GM18907 (cell line): ENCODE results near the gene PCIF1.
"Not testable (repeated sequence)": the region's sequence is repeated elsewhere in the genome, so short reads cannot be mapped to it uniquely, and the experiment has no call there.

Source experiments
- ATAC-seq: cut with Tn5 transposase; IDR thresholded peaks from one replicate; pipeline ENCODE4 v1.9.1; 2021; ENCODE audit warnings: mild to moderate bottlenecking, moderate library complexity; ENCODE audit not compliant: unreplicated experiment

Gene PCIF1

DNA sequence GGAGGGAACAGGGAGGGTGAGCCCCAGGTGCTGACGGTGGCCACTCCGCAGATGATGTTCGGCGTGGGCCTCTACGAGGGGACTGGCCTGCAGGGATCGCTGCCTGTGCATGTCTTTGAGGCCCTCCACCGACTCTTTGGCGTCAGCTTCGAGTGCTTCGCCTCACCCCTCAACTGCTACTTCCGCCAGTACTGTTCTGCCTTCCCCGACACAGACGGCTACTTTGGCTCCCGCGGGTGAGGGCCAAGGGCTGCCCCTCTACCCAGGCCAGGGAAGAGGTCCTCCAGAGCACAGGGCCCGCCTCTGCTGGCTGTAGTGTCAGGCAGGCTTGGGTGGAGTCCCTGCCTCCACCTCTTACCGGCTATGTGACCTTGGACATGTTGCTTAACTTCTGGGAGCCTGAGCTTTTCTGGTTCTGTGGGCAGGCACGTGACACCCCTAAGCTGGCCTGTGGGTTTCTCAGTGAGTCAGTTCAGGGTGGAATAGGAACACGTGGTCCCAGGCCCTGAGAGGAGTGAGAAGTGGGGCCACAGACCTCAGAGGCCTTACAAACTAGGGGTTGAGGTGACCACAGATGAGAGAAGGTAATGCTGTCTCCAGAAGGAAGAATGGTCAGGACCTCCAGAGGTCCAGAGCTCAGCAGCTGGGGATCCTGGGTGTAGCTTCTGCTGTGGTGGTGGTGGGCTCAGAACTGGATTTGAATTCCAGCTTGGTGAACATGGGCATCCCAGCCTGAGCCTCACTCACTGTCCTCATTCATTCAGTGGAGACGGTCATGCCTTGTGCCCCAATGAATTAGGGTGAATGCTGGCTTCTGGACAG is 11.9 kb downstream of the PCIF1 start:
- ATAC-seq, result no peak

DNA sequence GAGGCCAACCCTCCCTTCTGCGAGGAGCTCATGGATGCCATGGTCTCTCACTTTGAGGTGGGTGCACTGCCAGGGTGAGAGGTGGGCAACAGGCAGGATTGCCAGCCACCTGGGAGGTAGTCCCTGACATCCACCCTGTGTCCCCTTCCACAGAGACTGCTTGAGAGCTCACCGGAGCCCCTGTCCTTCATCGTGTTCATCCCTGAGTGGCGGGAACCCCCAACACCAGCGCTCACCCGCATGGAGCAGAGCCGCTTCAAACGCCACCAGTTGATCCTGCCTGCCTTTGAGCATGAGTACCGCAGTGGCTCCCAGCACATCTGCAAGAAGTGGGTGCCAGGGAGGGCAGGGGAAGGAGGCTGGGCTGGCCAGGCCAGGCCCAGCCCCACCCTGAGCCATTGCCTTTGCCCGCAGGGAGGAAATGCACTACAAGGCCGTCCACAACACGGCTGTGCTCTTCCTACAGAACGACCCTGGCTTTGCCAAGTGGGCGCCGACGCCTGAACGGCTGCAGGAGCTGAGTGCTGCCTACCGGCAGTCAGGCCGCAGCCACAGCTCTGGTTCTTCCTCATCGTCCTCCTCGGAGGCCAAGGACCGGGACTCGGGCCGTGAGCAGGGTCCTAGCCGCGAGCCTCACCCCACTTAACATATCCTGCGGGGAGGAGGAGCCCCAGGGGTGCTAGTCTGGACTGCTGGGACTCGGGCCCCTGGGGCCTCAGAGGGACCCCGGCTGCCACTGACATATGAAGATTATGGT is 12.8 kb downstream of the PCIF1 start:
- ATAC-seq, result no peak

DNA sequence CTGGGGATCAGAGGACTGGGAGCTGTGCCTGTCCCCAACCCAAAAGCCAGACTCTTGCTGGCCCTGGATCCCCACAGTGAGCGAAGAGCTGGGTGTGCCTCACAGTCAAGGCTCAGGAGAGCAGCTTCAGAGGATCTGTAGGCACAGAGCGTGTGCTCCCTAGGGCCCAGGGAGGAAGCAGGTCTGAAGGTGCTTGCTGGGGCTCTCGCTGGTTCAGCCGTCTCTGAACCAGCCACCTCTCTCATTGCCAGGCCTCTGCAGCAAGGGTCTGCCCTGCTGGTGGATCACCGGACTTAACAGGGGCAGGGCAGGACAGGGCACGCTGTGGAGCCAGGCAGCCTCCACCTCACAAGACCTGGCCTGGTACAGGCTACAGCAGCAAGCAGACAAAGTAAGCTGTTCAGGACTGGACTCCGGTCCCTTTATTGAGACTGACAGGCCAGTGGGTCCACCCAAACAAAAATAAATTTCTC is 13.8 kb downstream of the PCIF1 start:
- ATAC-seq, result no peak

DNA sequence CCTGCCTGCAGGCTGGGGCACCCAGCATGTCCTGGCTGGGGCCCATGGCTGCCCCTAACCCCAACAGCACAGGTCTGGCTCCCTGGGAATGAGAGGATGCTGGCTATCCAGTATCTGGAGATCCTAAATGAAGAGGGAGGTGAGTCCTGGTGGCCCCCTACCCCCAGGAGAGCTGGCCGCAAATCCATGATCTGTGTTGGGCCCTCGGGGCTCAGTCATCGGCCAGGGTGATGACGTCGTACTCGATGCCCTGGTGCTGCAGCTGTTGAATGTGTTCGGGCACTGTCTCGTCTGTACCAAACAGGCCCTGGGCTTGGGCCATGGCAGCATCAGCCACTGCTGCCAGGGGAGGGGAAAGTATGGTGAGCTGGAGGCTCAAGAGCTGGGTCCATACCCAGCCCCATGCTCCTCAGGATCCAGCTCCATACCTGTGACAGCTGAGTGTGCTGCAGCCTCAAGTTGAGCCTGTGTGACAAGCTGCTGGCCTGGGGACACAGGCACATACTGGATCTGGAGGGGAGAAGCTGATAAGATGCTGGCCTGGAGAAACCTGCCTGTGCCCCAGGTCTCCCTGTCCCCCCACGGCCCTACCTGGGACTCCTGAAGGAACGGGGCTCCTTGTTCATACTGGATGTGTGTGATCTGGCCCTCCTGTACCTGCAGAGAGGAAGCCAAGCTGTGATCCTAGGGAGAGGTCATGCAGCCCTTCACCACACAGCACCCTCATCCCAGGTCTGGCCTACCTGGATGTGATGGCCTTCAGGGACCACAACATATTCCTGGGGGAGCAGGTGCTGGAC is 14.5 kb downstream of the PCIF1 start:
- ATAC-seq, result no peak

DNA sequence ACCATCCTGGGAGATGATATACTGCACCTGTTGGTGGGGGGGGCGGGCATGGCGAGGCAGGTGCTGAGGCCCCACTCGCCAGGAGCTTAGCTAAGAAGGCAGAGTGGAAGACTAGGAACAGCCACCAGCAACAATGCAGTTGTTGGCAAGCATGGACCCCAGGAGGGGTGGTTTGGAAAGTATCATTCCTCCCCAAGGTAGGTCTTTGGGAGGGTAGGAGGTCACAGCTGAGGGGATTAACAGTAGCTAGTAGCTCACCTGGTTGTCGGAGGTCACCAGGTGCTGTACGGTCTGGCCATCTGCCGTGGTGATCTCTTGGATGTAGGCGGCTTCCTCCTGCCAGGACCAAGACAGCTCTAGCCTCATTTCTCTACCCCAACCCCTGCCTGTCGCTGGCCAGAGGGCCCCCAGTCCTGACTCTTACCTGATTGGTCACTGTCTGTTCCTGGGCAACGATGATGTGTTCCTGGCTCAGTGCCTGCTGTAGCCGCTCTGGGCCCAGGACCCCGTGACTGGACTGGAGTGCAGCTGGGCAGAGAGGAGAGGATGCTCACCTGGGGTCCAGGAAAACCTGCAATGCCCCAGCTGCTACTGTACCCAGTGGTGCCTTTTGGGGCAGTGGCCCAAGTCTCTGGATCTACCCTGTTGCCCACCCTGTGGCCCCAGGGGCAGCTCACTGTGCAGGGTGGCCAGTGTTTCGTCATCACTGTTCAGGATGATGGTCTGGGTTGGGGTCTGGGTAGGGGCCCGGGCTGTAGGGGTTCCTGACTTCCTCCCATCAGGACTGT is 15.3 kb downstream of the PCIF1 start:
- ATAC-seq, result no peak

DNA sequence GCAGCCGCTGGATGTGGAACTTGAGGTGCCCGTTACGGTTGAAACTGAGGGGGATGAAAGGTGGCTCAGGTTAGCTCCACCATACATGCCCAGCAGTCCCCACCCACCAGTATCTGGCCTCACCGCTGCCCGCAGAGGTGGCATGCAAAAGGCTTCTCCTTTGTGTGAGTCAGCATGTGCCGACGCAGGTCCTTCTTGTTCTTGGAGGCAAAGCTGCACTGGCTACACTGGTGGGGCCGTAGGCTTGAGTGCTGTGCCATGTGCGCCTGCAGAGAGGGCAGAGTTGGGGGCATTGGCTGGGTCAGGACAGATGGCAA is 15.8 kb downstream of the PCIF1 start:
- ATAC-seq, result no peak

DNA sequence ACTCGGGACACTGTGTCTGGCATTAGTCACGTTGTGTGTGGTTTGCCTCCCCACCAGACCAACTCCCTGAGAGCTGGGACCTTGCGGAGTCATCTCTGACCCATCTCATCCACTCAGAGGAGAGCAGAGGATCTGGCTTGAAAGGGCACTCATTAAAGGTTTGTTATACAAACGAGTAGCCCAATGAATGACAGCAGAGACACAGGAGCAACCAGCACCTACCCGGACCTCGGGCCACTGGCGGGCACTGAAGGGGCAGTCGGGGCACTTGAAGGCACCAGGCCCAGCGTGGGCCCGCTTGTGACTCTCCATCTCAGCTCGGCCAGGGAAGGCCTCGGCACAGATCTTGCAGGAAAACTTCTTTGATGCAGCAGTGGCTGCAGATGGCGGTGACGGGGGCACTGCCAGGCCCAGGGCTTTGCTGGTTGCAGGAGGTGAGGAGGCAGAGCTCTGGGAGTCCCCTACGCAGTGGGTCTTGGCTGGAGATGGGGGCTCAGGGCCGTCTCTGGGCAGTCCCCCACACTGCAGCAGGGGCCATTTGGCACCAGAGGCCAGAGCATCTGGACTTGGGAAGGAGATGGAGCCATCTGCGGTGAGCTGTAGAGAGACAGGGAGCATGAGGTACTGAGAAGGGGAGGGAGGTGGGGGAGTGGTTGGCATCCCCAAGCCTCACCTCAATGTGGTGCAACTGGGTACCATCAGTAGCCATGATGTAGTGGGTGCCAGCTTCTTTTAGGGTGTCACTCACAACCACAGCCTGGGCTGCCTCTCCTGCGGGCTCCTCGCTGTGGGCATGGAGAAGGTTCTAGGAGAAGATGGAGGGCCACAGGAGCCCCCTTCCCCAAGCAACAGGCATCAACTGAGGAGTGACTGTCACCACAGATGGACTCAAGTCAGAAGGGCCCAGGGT is 17.7 kb downstream of the PCIF1 start:
- no peak for ATAC-seq

DNA sequence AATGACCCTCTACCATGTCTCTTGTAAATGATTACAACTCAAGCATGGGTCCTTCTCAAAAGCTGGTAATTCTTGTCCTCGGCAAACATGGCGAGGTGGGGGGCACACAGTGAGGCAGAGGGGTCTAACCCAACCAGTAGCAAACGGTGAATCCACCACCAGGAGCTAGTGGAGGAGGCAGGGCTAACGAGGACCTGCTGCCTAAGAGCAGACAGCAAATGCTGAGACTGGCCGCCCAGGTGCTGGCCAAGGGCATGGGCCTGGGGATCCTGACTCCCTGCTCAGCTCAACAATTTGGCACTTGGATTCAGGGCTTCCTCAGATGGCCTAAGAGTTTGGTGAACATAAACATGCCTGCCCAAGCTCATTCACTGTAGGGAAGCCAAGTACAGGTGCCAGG is 18.4 kb downstream of the PCIF1 start:
- ATAC-seq, result no peak

DNA sequence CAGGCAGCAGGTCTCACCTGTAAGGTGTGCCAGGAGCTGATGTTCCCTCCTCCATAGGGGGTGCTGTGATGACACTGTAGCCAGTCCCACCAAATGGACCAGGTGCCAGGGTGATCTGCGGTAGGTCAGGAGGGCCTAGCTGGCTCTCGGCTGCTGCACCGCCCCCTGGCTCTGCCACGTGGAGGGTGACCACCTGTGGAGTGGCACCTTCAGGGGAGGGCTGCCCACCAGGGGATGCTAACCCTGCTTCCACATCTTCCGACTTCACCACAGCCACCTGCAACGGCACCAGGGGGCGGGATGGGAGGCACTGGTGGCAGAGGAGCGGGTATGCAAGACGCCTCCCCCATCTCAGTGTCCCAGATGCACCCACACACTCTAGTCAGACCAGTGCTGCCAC is 19.2 kb downstream of the PCIF1 start:
- no peak for ATAC-seq

DNA sequence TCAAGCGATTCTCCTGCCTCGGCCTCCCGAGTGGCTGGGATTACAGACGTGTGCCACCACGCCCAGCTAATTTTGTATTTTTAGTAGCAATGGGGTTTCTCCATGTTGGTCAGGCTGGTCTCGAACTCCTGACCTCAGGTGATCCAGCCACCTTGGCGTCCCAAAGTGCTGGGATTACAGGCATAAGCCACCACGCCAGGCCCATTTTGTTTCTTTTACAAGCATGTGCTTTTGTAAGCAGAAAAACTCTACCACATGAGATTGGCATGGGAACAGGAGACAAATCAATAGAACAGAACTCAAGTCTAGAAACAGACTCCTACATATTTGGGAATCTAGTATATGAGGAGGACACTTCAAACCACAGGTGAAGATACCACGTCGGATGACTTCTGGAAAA is 21.8 kb downstream of the PCIF1 start:
- not testable (repeated sequence) for ATAC-seq

DNA sequence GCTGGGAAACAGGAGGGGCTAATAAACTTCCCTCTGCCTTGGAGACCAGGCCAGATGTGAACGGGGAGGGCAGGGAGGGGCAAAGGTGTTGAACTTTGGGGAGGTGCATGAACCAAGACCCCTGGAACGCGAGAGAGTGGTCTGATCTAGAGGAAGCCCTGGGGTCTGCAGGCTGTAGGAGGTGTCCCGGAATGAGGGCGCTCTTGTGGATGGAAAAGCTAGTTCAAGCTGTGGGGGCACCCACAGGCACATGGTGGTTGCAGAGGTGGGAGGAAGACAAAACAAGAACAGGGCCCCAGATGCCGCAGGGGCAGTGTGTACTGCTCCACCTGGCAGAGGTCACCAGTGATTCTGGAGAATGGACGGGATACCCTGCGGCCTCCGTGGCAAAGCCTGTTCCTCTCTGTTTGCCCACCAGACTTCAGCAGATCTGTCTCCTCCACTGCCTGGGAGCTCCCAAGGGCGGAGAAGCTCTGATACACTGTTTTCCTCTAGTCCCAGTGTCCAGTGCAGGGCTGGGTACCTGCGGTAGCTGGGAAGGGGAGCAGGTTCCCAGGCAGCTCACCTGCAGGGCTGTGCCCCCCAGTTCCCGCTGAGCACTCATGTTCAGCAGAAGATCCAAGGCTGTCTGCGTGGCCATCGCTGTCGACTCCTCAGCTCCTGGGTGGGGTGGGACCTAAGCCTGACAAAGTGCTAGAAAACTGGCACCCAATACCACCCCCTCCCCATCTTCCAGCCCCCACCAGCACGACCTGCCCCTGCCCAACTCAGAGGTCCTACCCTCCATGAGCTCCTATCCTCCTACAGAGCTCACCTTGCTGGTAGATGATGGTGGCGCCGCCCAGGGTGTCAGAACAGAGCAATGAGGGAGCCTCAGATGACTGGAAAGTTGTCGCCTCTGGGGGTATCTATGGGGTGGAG is 22.8 kb downstream of the PCIF1 start:
- ATAC-seq, result no peak

DNA sequence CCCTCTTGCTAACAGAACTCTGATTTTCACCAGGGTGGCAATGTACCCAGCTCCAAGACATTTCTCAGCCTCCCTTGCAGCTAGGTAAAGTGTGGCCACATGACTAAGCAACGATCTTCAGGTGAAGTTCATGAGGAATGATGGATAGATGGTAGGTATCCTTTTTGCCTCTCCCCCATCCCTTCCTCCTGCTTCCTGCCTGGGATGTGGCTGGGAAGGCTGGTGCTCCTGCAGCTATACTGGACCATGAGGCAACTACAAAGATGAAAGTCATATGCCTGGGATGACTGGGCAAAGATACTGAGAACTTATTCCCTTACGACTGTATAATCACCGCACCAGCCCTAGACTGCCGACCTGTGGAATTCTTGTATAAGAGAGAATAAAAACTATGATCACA is 24.1 kb downstream of the PCIF1 start:
- ATAC-seq, result no peak

DNA sequence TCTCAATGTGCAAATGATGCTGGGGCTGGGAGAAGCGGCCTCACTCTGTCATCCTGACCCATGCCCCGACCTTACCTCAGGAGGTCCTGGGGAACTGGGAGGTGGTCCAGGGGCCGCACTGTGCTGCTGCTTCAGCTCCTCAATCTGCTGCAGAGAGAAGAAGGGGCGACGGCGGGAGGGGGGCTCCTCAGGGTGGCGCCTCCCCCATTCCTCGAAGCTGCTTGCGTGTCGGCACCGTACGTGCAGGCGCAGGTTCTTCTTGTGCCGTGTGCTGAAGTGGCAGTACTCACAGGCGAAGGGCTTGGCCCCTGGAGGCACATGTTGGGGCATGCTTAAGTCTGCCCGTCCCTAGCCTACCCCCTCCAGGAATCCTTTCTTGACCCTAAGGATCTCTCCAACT is 24.6 kb downstream of the PCIF1 start:
- no peak for ATAC-seq

DNA sequence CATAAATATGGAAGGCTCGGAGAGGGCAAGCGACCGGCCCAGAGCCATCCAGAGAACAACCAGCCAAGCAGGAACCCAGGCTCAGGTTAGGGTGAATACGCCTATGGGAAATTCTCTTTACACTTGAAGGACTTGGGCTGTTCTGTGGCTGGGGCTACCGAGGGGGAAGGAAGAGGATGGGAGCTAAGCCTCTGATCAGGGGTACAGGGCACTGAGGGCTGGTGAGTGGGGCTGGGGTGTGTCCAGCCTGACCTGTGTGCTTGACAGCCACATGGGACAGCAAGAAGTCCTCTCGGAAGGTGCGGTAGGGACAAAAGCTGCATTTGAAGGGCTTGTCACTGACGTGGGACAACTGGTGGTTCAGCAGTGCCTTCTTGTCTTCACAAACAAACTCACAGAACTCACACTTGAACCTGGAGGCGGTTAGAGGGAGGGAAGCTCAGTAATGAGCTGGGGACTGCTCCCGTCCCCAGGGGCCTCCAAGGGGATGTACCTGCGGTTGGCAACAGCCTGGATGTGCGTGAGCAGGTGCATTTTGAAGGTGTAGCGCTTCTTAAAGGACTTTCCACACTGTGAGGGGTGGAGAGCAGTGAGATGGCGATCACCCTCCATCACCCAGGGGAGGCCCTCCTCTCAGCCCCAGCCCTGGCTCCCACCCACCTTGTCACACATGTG is 25.6 kb downstream of the PCIF1 start:
- ATAC-seq, result no peak

DNA sequence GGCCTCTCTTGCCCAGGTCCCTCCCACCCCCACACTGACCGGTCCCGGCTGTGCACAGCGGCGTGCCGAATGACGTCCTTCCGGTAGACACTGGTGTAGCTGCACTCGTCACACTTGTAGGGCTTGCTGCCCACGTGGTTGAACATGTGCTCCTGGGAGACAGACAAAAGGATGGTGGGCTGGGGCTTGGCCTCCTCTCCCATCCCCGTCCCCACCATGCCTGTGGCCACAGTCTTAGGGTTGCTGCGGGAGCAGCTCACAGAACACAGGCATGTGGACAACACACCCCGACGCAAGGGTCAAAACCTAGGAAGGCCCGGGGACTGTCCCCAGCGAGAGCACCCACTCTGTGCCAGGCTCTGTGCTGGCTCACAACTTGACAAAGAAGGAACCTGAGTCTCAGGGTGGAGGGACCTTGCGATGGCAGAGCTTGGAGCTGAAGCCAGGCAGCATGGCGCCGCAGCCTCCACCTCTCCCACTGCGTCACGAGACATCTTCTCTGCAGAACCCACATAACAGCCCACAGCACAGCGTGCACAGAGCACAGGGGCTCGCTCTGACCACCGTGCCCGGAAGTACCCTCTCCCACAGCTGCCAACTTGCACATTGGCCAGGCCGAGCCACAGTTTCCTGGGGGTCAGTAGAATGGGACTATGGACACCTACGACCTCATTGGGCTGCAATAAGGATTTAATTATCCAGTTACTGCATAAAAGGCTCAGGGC is 27.7 kb downstream of the PCIF1 start:
- no peak for ATAC-seq

DNA sequence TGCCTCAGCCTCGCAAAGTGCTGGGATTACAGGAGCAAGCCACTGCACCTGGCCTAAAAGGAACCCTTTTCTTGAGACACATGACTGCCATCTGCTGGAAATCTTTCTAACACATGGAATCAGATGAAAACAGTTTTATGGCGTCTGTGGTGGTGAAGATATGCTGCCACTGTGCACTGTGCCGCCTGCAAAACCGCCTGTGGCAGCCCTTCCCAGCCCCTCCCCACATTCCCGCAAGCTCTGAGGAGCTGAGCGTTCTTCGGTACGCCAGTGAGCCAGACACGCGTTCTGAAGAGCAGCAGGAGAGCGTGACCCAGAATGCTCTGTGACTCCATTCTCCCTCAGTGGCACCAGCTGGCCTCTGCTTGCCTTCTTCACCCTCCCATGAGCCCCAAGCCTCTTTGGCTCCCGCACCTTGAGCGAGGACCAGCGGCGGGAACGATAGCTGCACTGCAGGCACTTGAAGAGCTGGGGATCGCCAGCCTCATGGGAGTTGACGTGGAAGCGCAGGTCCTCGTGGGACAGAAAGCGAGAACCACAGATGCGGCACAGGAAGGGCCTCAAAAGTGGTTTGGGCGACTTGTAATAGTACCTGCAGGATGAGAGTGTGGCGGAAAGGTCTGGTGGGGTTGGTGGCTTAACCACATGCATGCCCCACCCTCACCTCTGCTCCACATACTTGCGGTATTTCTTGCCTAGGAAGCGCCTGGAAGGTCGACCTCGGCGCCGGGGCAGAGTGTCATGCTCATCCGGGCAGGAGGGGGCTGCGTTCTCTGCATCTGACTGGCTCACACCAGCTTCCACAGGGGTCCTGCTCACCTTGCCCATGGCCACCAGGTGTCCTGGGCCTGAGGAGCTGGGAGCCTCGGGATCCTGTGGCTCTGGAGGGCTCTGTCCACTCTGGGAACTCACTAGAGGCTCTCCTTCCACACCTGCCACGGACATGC is 28.8 kb downstream of the PCIF1 start:
- no peak for ATAC-seq
